OCI-M1 (cell line): ENCODE results near the gene NFIL3.
"Not testable (repeated sequence)": the region's sequence is repeated elsewhere in the genome, so short reads cannot be mapped to it uniquely, and the experiment has no call there.

ENCODE experiments used
- DNase-seq: peaks from one replicate; lab custom pipeline; 2025; lab: John Stamatoyannopoulos, UW

NFIL3 gene

GRCh38 chr9:91423785-91424402 lies at the start of gene NFIL3:
Gene NFIL3 (minus strand): TSS chr9:91423832. CDS start chr9:91410734, 13,098 bp downstream.
- peak; percentile 84 for DNase-seq

GRCh38 chr9:91471524-91471923 lies 47.9 kb upstream of the NFIL3 start:
- DNase-seq: not testable (repeated sequence)

GRCh38 chr9:91465420-91465819 lies 41.8 kb upstream of the NFIL3 start:
- no peak for DNase-seq

GRCh38 chr9:91458906-91459305 lies 35.3 kb upstream of the NFIL3 start:
- no peak for DNase-seq

GRCh38 chr9:91452844-91453243 lies 29.2 kb upstream of the NFIL3 start:
- no peak for DNase-seq

- no peak for DNase-seq
These were observed 28.0 kb upstream of the NFIL3 start for GRCh38 chr9:91451431-91452270.

- no peak for DNase-seq
These were observed 21.5 kb upstream of the NFIL3 start for GRCh38 chr9:91445135-91445534.

- no peak for DNase-seq
These were observed 20.4 kb upstream of the NFIL3 start for GRCh38 chr9:91443994-91444392.

- DNase-seq: no peak
These were observed 19.8 kb upstream of the NFIL3 start for GRCh38 chr9:91443321-91443993.

GRCh38 chr9:91436841-91437240 lies 13.2 kb upstream of the NFIL3 start:
- no peak for DNase-seq

- peak; percentile 68 for DNase-seq
These were observed 9.5 kb upstream of the NFIL3 start for GRCh38 chr9:91433180-91433579.

- DNase-seq: no peak
These were observed 7.9 kb upstream of the NFIL3 start for GRCh38 chr9:91431485-91431884.

GRCh38 chr9:91429501-91429900 lies 5.9 kb upstream of the NFIL3 start:
- no peak for DNase-seq

- peak; percentile 9 for DNase-seq
These were observed 5.3 kb upstream of the NFIL3 start for GRCh38 chr9:91428927-91429351.

- DNase-seq: no peak
These were observed 4.8 kb upstream of the NFIL3 start for GRCh38 chr9:91428436-91428835.

- DNase-seq: no peak
These were observed 4.2 kb upstream of the NFIL3 start for GRCh38 chr9:91427873-91428272.

GRCh38 chr9:91426123-91426745 lies 2.6 kb upstream of the NFIL3 start:
- peak; percentile 66 for DNase-seq

- DNase-seq: peak; percentile 44
These were observed 1.6 kb upstream of the NFIL3 start for GRCh38 chr9:91425271-91425670.

- DNase-seq: peak; percentile 76
These were observed 958 bp upstream of the NFIL3 start for GRCh38 chr9:91424403-91425176.

GRCh38 chr9:91422758-91423711 lies 597 bp downstream of the NFIL3 start:
- peak; percentile 77 for DNase-seq
